H7 (cell line): ENCODE measurements around the gene RUSF1. TPM values are rescaled to one million over a fixed set of nuclear protein-coding genes. Genes with fewer than 3 reads are reported as not detected.

Experiments
- DNase-seq: peaks from one replicate; pipeline ENCODE4 v3.0.0; 2012
- H3K27me3 ChIP-seq: 2 replicates; pipeline ENCODE4 v1.6.0; 2011; ENCODE audit warnings: mild to moderate bottlenecking, low read length; ENCODE audit not compliant: control insufficient read depth, insufficient read depth
- H3K36me3 ChIP-seq: replicated peaks from 2 replicates; pipeline ENCODE4 v1.5.1; 2011; ENCODE audit warnings: low read length; ENCODE audit not compliant: control insufficient read depth, insufficient read depth
- H3K4me3 ChIP-seq: 2 replicates; pipeline ENCODE4 v1.5.1; 2011; ENCODE audit warnings: low read depth, mild to moderate bottlenecking, control low read depth, low read length, moderate library complexity; ENCODE audit not compliant: insufficient read depth
- total RNA-seq: library from RNA; depleted of rRNA; stranded (reverse); fragments of >200 nt; shearing (Covaris generic); gene quantifications from 2 replicates; pipeline ENCODE4 v1.2.3, GENCODE V29; 2014; rRNA removed

RUSF1 gene
- total RNA-seq, 1 experiment from 2014 or later = 44.7 TPM

DNA sequence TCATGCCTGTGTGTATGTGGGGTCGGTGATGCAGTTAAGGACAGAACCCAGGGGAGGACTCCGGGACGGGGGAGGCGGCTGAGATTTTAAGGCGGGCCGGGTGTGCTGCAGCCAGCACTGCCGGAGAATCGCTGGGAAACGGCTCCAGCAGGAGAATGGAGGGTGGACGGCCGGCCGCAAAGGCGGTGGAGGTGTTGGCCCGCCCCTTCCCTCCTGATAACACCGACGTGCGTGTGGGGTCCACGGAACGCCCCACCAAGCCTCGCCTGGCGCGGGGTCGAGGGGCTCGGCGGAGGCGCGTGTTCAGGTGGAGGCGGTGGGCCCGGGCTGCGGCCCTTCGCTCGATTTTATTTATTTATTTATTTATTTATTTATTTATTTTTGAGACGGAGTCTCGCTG lies 66.2 kb downstream of the RUSF1 start:
- Histone ChIP-seq H3K36me3 (no peaks in the 10 kb centered on the region), H3K27me3 (no peaks in the 10 kb centered on the region), H3K4me3 (no peak overlapping the region; the same call in 1 of the 2 replicates)
- DNase-seq = no peak

DNA sequence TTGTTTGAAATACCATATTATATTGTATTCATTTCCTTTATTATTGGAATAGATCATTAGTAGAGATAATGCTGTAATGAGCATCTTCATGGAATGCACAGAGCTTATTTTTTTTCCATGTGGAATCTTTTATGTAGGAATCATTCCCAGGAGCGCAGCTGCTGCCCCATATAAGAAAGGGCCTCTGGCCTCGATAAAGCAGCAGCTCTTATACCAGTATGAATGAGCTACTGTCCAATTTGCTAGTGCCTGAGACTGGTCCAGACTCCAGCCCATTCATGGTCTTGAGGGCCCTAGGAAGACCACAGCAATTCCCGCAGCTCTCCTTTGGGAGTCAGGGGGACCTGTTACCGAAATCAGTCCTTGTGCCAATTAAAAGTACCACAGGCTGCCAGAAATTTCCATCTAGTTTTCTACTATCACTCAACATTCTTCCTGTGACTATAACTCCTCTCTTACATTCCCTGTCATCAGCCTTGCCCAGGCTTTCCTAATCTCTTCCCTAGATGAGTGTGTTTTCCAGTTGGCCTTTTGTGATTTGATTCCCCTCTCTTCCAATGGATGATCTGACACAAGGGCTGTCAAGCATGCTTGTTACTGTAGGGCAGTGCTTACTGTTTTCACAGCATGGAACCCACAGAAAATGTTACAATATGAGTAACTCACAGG lies 67.5 kb downstream of the RUSF1 start:
- no peak for DNase-seq
- Histone ChIP-seq H3K36me3 (no peaks in the 10 kb centered on the region), H3K27me3 (no peaks in the 10 kb centered on the region), H3K4me3 (no peak overlapping the region)

DNA sequence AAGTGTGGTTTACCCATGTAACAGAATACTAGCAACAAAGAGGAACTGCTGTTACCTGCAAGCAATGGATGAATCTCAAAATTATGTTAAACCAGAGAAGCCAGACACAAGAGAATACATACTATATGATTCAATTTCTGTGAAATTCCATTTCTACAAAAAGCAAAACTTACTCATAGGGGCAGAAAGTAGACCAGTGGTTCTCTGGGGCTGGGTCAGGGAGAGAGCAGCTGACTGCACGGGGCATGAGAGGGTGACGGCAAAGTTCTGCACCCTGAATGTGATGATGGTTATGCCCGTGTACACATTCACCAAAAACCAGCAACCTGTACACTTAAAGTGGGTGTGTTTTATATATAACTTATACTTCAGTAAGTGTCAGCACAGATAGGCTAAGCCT lies 68.7 kb downstream of the RUSF1 start:
- Histone ChIP-seq H3K36me3 (no peaks in the 10 kb centered on the region), H3K27me3 (no peaks in the 10 kb centered on the region), H3K4me3 (no peak overlapping the region)
- no peak for DNase-seq

Other genes with a start within 250 kb of the RUSF1 start
- 0.04 TPM in 1 of 2 replicates, not detected in the other for gene ITGAM, start 248.4 kb downstream of the RUSF1 start, total RNA-seq
- 0.26 and 0.80 TPM in 2 replicates for gene ITGAX, start 153.2 kb downstream of the RUSF1 start, total RNA-seq
- not detected in 2 replicates for gene ITGAD, start 115.1 kb downstream of the RUSF1 start, total RNA-seq
- not detected in 2 replicates for gene COX6A2, start 80.0 kb downstream of the RUSF1 start, total RNA-seq
- gene ZNF843, start 65.6 kb downstream of the RUSF1 start, total RNA-seq = 0.17 and 0.33 TPM in 2 replicates
- 8.0 and 11.6 TPM in 2 replicates for gene ARMC5, start 48.9 kb downstream of the RUSF1 start, total RNA-seq
- 3.0 and 3.1 TPM in 2 replicates for gene TGFB1I1, start 36.2 kb downstream of the RUSF1 start, total RNA-seq
- gene SLC5A2, start 25.3 kb downstream of the RUSF1 start, total RNA-seq = 0.26 and 0.45 TPM in 2 replicates
- 0.62 and 3.3 TPM in 2 replicates for gene AHSP, start 19.5 kb upstream of the RUSF1 start, total RNA-seq